Right ventricle myocardium inferior (tissue), 1 donor: Measurements from ENCODE around the gene TIMM50. TPM values are rescaled to one million over a fixed set of nuclear protein-coding genes. Genes with fewer than 3 reads are reported as not detected.

Experiments used
- ATAC-seq: fragments of 200-7000 bp; cut with Tn5 transposase; one replicate; pipeline ENCODE4 v1.9.1; 2020; ENCODE audit warnings: mild to moderate bottlenecking, moderate library complexity
- DNase-seq: peaks from one replicate; pipeline ENCODE4 v3.0.0; 2021; ENCODE audit errors: missing footprints
- intact Hi-C: fragments of 100-400 bp; cut with DNase I; formaldehyde crosslinking; loops from one replicate; pipeline ENCODE4 v1.11.0; 2022
- total RNA-seq: library from RNA; stranded (reverse); fragmentation: NEBNext Ultra II Directional; extraction: Animal tissue kit (Norgen Biotek cat#: 25700); gene quantifications from one replicate; pipeline ENCODE4 v1.2.1, GENCODE V29; 2021
- donor health status: DM: no; HTN: yes; CAD: no; lungs with severe emphysema.

TIMM50 gene
- total RNA-seq, 1 donor from 2014 or later = 75.9 TPM

- intact Hi-C loops = no loop called here
- DNase-seq = no peak
Observed at GRCh38 chr19:39517432-39517831, 36.8 kb downstream of the TIMM50 start.

GRCh38 chr19:39518458-39518857, 37.8 kb downstream of the TIMM50 start:
- DNase-seq (no peak), ATAC-seq (no peak)
- intact Hi-C loops = no loop called here

More at GRCh38 chr19:39517432-39517831, 36.8 kb downstream of the TIMM50 start:
- no peak for ATAC-seq

- intact Hi-C loops = no loop called here
- ATAC-seq = no peak
- DNase-seq = no peak
Observed at GRCh38 chr19:39518975-39519374, 38.3 kb downstream of the TIMM50 start.

GRCh38 chr19:39520541-39521484, 40.2 kb downstream of the TIMM50 start:
- ATAC-seq (no peak), DNase-seq (no peak)
- intact Hi-C loops = no loop called here

GRCh38 chr19:39524495-39524894, 43.9 kb downstream of the TIMM50 start:
- DNase-seq = no peak
- no peak for ATAC-seq
- intact Hi-C loops = no loop called here

GRCh38 chr19:39525205-39525604, 44.6 kb downstream of the TIMM50 start:
- no peak for ATAC-seq
- no peak for DNase-seq
- intact Hi-C loops = no loop called here

GRCh38 chr19:39531834-39532232, 51.2 kb downstream of the TIMM50 start:
- no peak for ATAC-seq
- DNase-seq = no peak
- intact Hi-C loops = loop anchor here (1.0 to 10.0 kb wide), 6 partner anchors 58 to 407 kb away; partner anchors contain the start of genes FBL, PAK4, SAMD4B and SUPT5H

GRCh38 chr19:39532233-39533002, 51.8 kb downstream of the TIMM50 start, which contains the start of gene EID2B:
EID2B (minus strand) TSS chr19:39532852; CDS start chr19:39532802, 50 bp downstream.
- peak; percentile 98 for ATAC-seq
- DNase-seq = peak; percentile 99
- intact Hi-C loops = loop anchor here (1.0 to 10.0 kb wide), 6 partner anchors 58 to 408 kb away; partner anchors contain the start of genes FBL, PAK4, SAMD4B and SUPT5H

- intact Hi-C loops = loop anchor here (5.0 to 10.0 kb wide), 5 partner anchors 88 to 408 kb away; partner anchors contain the start of genes FBL, PAK4, SAMD4B and SUPT5H
- ATAC-seq (peak; percentile 4), DNase-seq (no peak)
Observed at GRCh38 chr19:39533003-39533512, 52.4 kb downstream of the TIMM50 start.

GRCh38 chr19:39533791-39534190, 53.2 kb downstream of the TIMM50 start:
- ATAC-seq = no peak
- intact Hi-C loops = loop anchor here (5.0 to 10.0 kb wide), 5 partner anchors 89 to 409 kb away; partner anchors contain the start of genes FBL, PAK4, SAMD4B and SUPT5H
- no peak for DNase-seq

GRCh38 chr19:39539165-39539517, 58.5 kb downstream of the TIMM50 start:
- ATAC-seq = no peak
- intact Hi-C loops = loop anchor here (10.0 kb wide), 3 partner anchors 94 to 414 kb away; partner anchors contain the start of genes FBL, PAK4 and SUPT5H
- no peak for DNase-seq

- peak; percentile 98 for ATAC-seq
- intact Hi-C loops = loop anchor here (10.0 kb wide), 3 partner anchors 95 to 415 kb away; partner anchors contain the start of genes FBL, PAK4 and SUPT5H
Observed at GRCh38 chr19:39539518-39540332, 59.1 kb downstream of the TIMM50 start, which contains the start of gene EID2. EID2 (minus strand) TSS chr19:39540161; CDS start chr19:39540079, 82 bp downstream.

GRCh38 chr19:39540333-39540673, 59.7 kb downstream of the TIMM50 start:
- DNase-seq (no peak), ATAC-seq (no peak)
- intact Hi-C loops = no loop called here

More at GRCh38 chr19:39539518-39540332, 59.1 kb downstream of the TIMM50 start, which contains the start of gene EID2:
- DNase-seq = peak; percentile 98

Other genes with a start within 250 kb of the TIMM50 start
- gene IFNL3, start 235.8 kb upstream of the TIMM50 start, total RNA-seq = not detected
- gene IFNL4, start 232.0 kb upstream of the TIMM50 start, total RNA-seq = not detected
- not detected for gene IFNL2, start 212.4 kb upstream of the TIMM50 start, total RNA-seq
- not detected for gene IFNL1, start 184.4 kb upstream of the TIMM50 start, total RNA-seq
- 0.41 TPM for gene LRFN1, start 160.0 kb upstream of the TIMM50 start, total RNA-seq
- 20.2 TPM for gene GMFG, start 144.8 kb upstream of the TIMM50 start, total RNA-seq
- gene SAMD4B, start 138.4 kb upstream of the TIMM50 start, total RNA-seq = 40.6 TPM
- gene PAF1, start 89.7 kb upstream of the TIMM50 start, total RNA-seq = 34.5 TPM
- 21.8 TPM for gene MED29, start 89.5 kb upstream of the TIMM50 start, total RNA-seq
- gene ZFP36, start 74.0 kb upstream of the TIMM50 start, total RNA-seq = 48.7 TPM
- 10.4 TPM for gene PLEKHG2, start 68.2 kb upstream of the TIMM50 start, total RNA-seq
- gene RPS16, start 44.9 kb upstream of the TIMM50 start, total RNA-seq = 1,258 TPM
- gene SUPT5H, start 35.3 kb upstream of the TIMM50 start, total RNA-seq = 80.6 TPM
- not detected for gene DLL3, start 18.1 kb downstream of the TIMM50 start, total RNA-seq
- gene SELENOV, start 34.3 kb downstream of the TIMM50 start, total RNA-seq = not detected
- gene EID2B, start 52.0 kb downstream of the TIMM50 start, total RNA-seq = 1.7 TPM
- 10.7 TPM for gene EID2, start 59.3 kb downstream of the TIMM50 start, total RNA-seq
- not detected for gene LGALS13, start 121.7 kb downstream of the TIMM50 start, total RNA-seq
- not detected for gene LGALS16, start 175.1 kb downstream of the TIMM50 start, total RNA-seq
- not detected for gene LGALS14, start 223.6 kb downstream of the TIMM50 start, total RNA-seq